Body of pancreas (tissue), 4 donors: Measurements from ENCODE around the gene ABHD6.

ENCODE experiments used
- CTCF ChIP-seq, 7 experiments: fragments of 450-650 bp in 4 of 7; fragments of 200-600 bp in 3 of 7; sonication (generic) in 3 of 7; IDR thresholded peaks; one replicate each; pipeline ENCODE4 v1.5.1; 2016 to 2019; ENCODE audit warnings: antibody characterized with exemption in 7 of 7
- POLR2A ChIP-seq, 3 donors: fragments of 450-650 bp; IDR thresholded peaks; one replicate each; pipeline ENCODE4 v1.6.1; 2016; ENCODE audit warnings: antibody characterized with exemption in 3 of 3, mild to moderate bottlenecking in 2 of 3

GRCh38 chr3:58188921-58189451 is 48.6 kb upstream of the ABHD6 start:
- TF ChIP-seq POLR2A (IDR thresholded peaks at IDR 0.05) (no peak), CTCF (IDR thresholded peaks at IDR 0.05) (no peak)
